ENCODE results near the gene RIN1. TPM values are rescaled to one million over a fixed set of nuclear protein-coding genes. Genes with fewer than 3 reads are reported as not detected.

The RIN1 gene
- polyA plus RNA-seq, 1 of the 3 experiments (the other 2 are of a cell fraction) = 16.9 TPM

- TF ChIP-seq, protein P1, sequence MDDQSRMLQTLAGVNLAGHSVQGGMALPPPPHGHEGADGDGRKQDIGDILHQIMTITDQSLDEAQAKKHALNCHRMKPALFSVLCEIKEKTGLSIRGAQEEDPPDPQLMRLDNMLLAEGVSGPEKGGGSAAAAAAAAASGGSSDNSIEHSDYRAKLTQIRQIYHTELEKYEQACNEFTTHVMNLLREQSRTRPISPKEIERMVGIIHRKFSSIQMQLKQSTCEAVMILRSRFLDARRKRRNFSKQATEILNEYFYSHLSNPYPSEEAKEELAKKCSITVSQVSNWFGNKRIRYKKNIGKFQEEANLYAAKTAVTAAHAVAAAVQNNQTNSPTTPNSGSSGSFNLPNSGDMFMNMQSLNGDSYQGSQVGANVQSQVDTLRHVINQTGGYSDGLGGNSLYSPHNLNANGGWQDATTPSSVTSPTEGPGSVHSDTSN (IDR thresholded peaks at IDR 0.05) = no peak
- TF ChIP-seq SIN3A (IDR thresholded peaks at IDR 0.05; ENCODE audit: borderline replicate concordance, low read depth, low read length) (no peak), FOXM1 (IDR thresholded peaks at IDR 0.05; ENCODE audit: low read depth) (no peak)
- TF ChIP-seq, protein P2, sequence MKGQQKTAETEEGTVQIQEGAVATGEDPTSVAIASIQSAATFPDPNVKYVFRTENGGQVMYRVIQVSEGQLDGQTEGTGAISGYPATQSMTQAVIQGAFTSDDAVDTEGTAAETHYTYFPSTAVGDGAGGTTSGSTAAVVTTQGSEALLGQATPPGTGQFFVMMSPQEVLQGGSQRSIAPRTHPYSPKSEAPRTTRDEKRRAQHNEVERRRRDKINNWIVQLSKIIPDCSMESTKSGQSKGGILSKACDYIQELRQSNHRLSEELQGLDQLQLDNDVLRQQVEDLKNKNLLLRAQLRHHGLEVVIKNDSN (IDR thresholded peaks at IDR 0.05; ENCODE audit: borderline replicate concordance, low read depth) = peak; percentile 76; the same call in 1 of the 2 replicates
- TF ChIP-seq, protein P3, sequence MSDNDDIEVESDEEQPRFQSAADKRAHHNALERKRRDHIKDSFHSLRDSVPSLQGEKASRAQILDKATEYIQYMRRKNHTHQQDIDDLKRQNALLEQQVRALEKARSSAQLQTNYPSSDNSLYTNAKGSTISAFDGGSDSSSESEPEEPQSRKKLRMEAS (IDR thresholded peaks at IDR 0.05; ENCODE audit: low read depth) = peak; percentile 99
These were observed 7.7 kb downstream of the RIN1 start (continued) for GRCh38 chr11:66328302-66329144.

GRCh38 chr11:66328031-66328301 lies 8.3 kb downstream of the RIN1 start:
- Histone ChIP-seq H3K4me1 (ENCODE audit: control insufficient read depth in 1 of 2, insufficient read depth in 2 of 2, low read depth in 1 of 2, low read length in 1 of 2) (peaks cover 28 to 36% of the 10 kb centered on the region in 2 experiments; a peak in 3 of 4 replicates), H3K27ac (ENCODE audit: low read depth in 2 of 2, low read length in 1 of 2) (peak overlapping the region; percentile 13 to 80; a peak in 3 of 4 replicates), H3K4me3 (ENCODE audit: low read depth in 2 of 2, low read length in 1 of 2) (no peak overlapping the region; a peak in 1 of 4 replicates), H3K36me3 (replicated peaks in 1 of 2; ENCODE audit: control insufficient read depth in 1 of 2, insufficient read depth in 2 of 2, low read length in 1 of 2) (peaks cover 2 to 11% of the 10 kb centered on the region in 2 experiments), H3K9me2 (no peaks in the 10 kb centered on the region), H2AFZ (ENCODE audit: low read depth) (no peak overlapping the region), H3K9me3 (no peaks in the 10 kb centered on the region), H4K20me1 (ENCODE audit: insufficient read depth) (no peaks in the 10 kb centered on the region), H3K79me2 (ENCODE audit: insufficient read depth) (no peaks in the 10 kb centered on the region), H3F3A (replicated peaks; ENCODE audit: insufficient read depth) (peaks cover 9% of the 10 kb centered on the region), H3K4me2 (peak overlapping the region; percentile 66; the same call in 1 of the 2 replicates), H3K27me3 (ENCODE audit: insufficient read depth) (no peaks in the 10 kb centered on the region), H3K9ac (no peak overlapping the region)
- no peak for DNase-seq
- ChIA-PET POLR2A (no interaction called here), CTCF (interaction anchor here (1.5 kb wide), 1 partner anchor 10 kb away, joined by 4 read pairs; no protein-coding TSS in a partner anchor)
- WGBS (ENCODE audit: low lambda C conversion rate) = 67% methylated on average over 1 of the region's 3 CpGs
- TF ChIP-seq SMC3 (IDR thresholded peaks at IDR 0.05; ENCODE audit: low read depth, low read length) = no peak
- TF ChIP-seq IRF3 (IDR thresholded peaks at IDR 0.05; ENCODE audit: low read depth, low read length) = no peak
- no peak for TF ChIP-seq RAD21 (IDR thresholded peaks at IDR 0.05; ENCODE audit: low read length)
- TF ChIP-seq RCOR1 (IDR thresholded peaks at IDR 0.05; ENCODE audit: low read length) = no peak
- no peak for TF ChIP-seq MEF2A (IDR thresholded peaks at IDR 0.05; ENCODE audit: borderline replicate concordance, low read depth)
- TF ChIP-seq TEAD4 (IDR thresholded peaks at IDR 0.05; ENCODE audit: borderline replicate concordance, insufficient read depth) = no peak
- no peak for TF ChIP-seq ZBTB33 (IDR thresholded peaks at IDR 0.05; ENCODE audit: borderline replicate concordance, low read depth)
- TF ChIP-seq, protein P2 (IDR thresholded peaks at IDR 0.05; ENCODE audit: borderline replicate concordance, low read depth) = no peak
- TF ChIP-seq, protein P3 (IDR thresholded peaks at IDR 0.05; ENCODE audit: low read depth) = no peak
- TF ChIP-seq ELF1 (IDR thresholded peaks at IDR 0.05) = no peak

Data from SK-N-SH (cell line).